BLaER1 treated with 17β-estradiol and CSF1 and Interleukin-3, amounts not matched to agents 10 nM and 100 nM (cell line): Measurements from ENCODE around the gene DOCK1.
A peak's percentile ranks its signal among the peaks of the same experiment; 100 is the strongest.

Experiments
- H3K27ac ChIP-seq, 11 experiments: shearing (Covaris generic); formaldehyde crosslinking; 2 replicates each; pipeline ENCODE4 v1.8.1; 2022
- H3K27me3 ChIP-seq, 11 experiments: shearing (Covaris generic); formaldehyde crosslinking; 2 replicates each; pipeline ENCODE4 v1.8.1; 2022
- H3K36me3 ChIP-seq, 11 experiments: shearing (Covaris generic); formaldehyde crosslinking; 2 replicates each; pipeline ENCODE4 v1.8.1; 2022
- H3K4me1 ChIP-seq, 10 experiments: shearing (Covaris generic); formaldehyde crosslinking; 2 replicates each; pipeline ENCODE4 v1.8.1; 2022
- H3K4me2 ChIP-seq, 11 experiments: shearing (Covaris generic); formaldehyde crosslinking; 2 replicates each; pipeline ENCODE4 v1.8.1; 2022
- H3K4me3 ChIP-seq, 10 experiments: shearing (Covaris generic); formaldehyde crosslinking; 2 replicates each; pipeline ENCODE4 v1.8.1; 2022
- H3K9ac ChIP-seq, 11 experiments: shearing (Covaris generic); formaldehyde crosslinking; 2 replicates each; pipeline ENCODE4 v1.8.1; 2022
- H3K9me3 ChIP-seq, 11 experiments: shearing (Covaris generic); formaldehyde crosslinking; replicated peaks in 1 of 11; 2 replicates each; pipeline ENCODE4 v1.8.1; 2022
- H4K20me1 ChIP-seq, 11 experiments: shearing (Covaris generic); formaldehyde crosslinking; 2 replicates each; pipeline ENCODE4 v1.8.1; 2022
- Cebpa-rat ChIP-seq, 11 experiments: shearing (Covaris generic); IDR thresholded peaks; 2 replicates each; pipeline ENCODE4 v1.8.1; 2022

Gene DOCK1

GRCh38 chr10:127408112-127408710, 503.0 kb downstream of the DOCK1 start:
- Histone ChIP-seq H3K9me3 (no peaks in the 10 kb centered on the region), H3K9ac (no peak overlapping the region), H3K36me3 (no peaks in the 10 kb centered on the region), H4K20me1 (no peaks in the 10 kb centered on the region), H3K27me3 (no peaks in the 10 kb centered on the region), H3K27ac (no peak overlapping the region), H3K4me2 (no peak overlapping the region), H3K4me3 (no peak overlapping the region), H3K4me1 (no peaks in the 10 kb centered on the region)
- TF ChIP-seq Cebpa-rat (IDR thresholded peaks at IDR 0.05) = no peak

- no peak for TF ChIP-seq Cebpa-rat (IDR thresholded peaks at IDR 0.05)
- H3K4me3 ChIP-seq = no peak overlapping the region
- no peak overlapping the region for H3K9ac ChIP-seq
- no peak overlapping the region for H3K4me2 ChIP-seq
- H3K27me3 ChIP-seq = no peaks in the 10 kb centered on the region
- no peaks in the 10 kb centered on the region for H4K20me1 ChIP-seq
- no peaks in the 10 kb centered on the region for H3K36me3 ChIP-seq
- H3K4me1 ChIP-seq = no peaks in the 10 kb centered on the region
- H3K9me3 ChIP-seq = no peaks in the 10 kb centered on the region
- H3K27ac ChIP-seq = no peak overlapping the region
Observed at GRCh38 chr10:127408733-127409132, 503.5 kb downstream of the DOCK1 start.

- no peaks in the 10 kb centered on the region for H3K9me3 ChIP-seq
- no peak overlapping the region for H3K4me2 ChIP-seq
Observed at GRCh38 chr10:127410030-127410429, 504.8 kb downstream of the DOCK1 start.

GRCh38 chr10:127411062-127411461, 505.8 kb downstream of the DOCK1 start:
- no peak for TF ChIP-seq Cebpa-rat (IDR thresholded peaks at IDR 0.05)
- Histone ChIP-seq H3K27me3 (no peaks in the 10 kb centered on the region), H3K4me3 (no peak overlapping the region), H4K20me1 (no peaks in the 10 kb centered on the region), H3K27ac (no peak overlapping the region), H3K4me2 (no peak overlapping the region), H3K36me3 (no peaks in the 10 kb centered on the region), H3K4me1 (no peaks in the 10 kb centered on the region; a peak in 1 of 20 replicates), H3K9ac (no peak overlapping the region), H3K9me3 (no peaks in the 10 kb centered on the region)

More at GRCh38 chr10:127410030-127410429, 504.8 kb downstream of the DOCK1 start:
- H3K4me1 ChIP-seq = no peaks in the 10 kb centered on the region
- H3K36me3 ChIP-seq = no peaks in the 10 kb centered on the region
- no peak overlapping the region for H3K27ac ChIP-seq
- no peaks in the 10 kb centered on the region for H3K27me3 ChIP-seq
- no peaks in the 10 kb centered on the region for H4K20me1 ChIP-seq
- H3K9ac ChIP-seq = no peak overlapping the region
- TF ChIP-seq Cebpa-rat (IDR thresholded peaks at IDR 0.05) = no peak
- no peak overlapping the region for H3K4me3 ChIP-seq

- Histone ChIP-seq H3K9me3 (no peaks in the 10 kb centered on the region), H3K27ac (no peak overlapping the region), H3K4me3 (no peak overlapping the region), H3K4me2 (no peak overlapping the region), H3K36me3 (no peaks in the 10 kb centered on the region), H3K9ac (no peak overlapping the region), H3K4me1 (peaks cover 0 to 11% (median 7%) of the 10 kb centered on the region in 10 experiments; a peak in 9 of 20 replicates), H4K20me1 (no peaks in the 10 kb centered on the region; a peak in 1 of 22 replicates), H3K27me3 (no peaks in the 10 kb centered on the region)
- TF ChIP-seq Cebpa-rat (IDR thresholded peaks at IDR 0.05) = no peak
Observed at GRCh38 chr10:127413326-127413725, 508.1 kb downstream of the DOCK1 start.

GRCh38 chr10:127414024-127414423, 508.8 kb downstream of the DOCK1 start:
- TF ChIP-seq Cebpa-rat (IDR thresholded peaks at IDR 0.05) = no peak
- Histone ChIP-seq H3K27ac (no peak overlapping the region), H3K27me3 (no peaks in the 10 kb centered on the region), H3K4me3 (no peak overlapping the region), H3K4me2 (no peak overlapping the region), H4K20me1 (no peaks in the 10 kb centered on the region; a peak in 1 of 22 replicates), H3K9me3 (no peaks in the 10 kb centered on the region), H3K9ac (no peak overlapping the region), H3K4me1 (peaks cover 0 to 11% (median 7%) of the 10 kb centered on the region in 10 experiments; a peak in 9 of 20 replicates), H3K36me3 (no peaks in the 10 kb centered on the region)

GRCh38 chr10:127415116-127415515, 509.9 kb downstream of the DOCK1 start:
- TF ChIP-seq Cebpa-rat (IDR thresholded peaks at IDR 0.05) = no peak
- no peak overlapping the region for H3K4me3 ChIP-seq
- H4K20me1 ChIP-seq = no peaks in the 10 kb centered on the region; a peak in 1 of 22 replicates
- H3K27ac ChIP-seq = no peak overlapping the region
- H3K9me3 ChIP-seq = no peaks in the 10 kb centered on the region
- no peak overlapping the region for H3K4me2 ChIP-seq
- no peaks in the 10 kb centered on the region for H3K27me3 ChIP-seq
- peaks cover 0 to 11% (median 7%) of the 10 kb centered on the region in 10 experiments; a peak in 9 of 20 replicates for H3K4me1 ChIP-seq
- H3K36me3 ChIP-seq = no peaks in the 10 kb centered on the region
- no peak overlapping the region for H3K9ac ChIP-seq

- H3K9me3 ChIP-seq = no peaks in the 10 kb centered on the region
- no peaks in the 10 kb centered on the region for H3K27me3 ChIP-seq
- no peaks in the 10 kb centered on the region for H3K36me3 ChIP-seq
- TF ChIP-seq Cebpa-rat (IDR thresholded peaks at IDR 0.05) = no peak
- H3K27ac ChIP-seq = no peak overlapping the region
- no peak overlapping the region for H3K9ac ChIP-seq
- 0 out of 22 replicates have a peak overlapping the region, but pooled peaks of 3 of the 11 experiments have one; percentile 18 to 29 (median 20) for H3K4me2 ChIP-seq
- no peak overlapping the region for H3K4me3 ChIP-seq
- peaks cover 0 to 11% (median 7%) of the 10 kb centered on the region in 10 experiments; a peak in 9 of 20 replicates for H3K4me1 ChIP-seq
- no peaks in the 10 kb centered on the region; a peak in 1 of 22 replicates for H4K20me1 ChIP-seq
Observed at GRCh38 chr10:127415901-127416581, 510.8 kb downstream of the DOCK1 start.

- Histone ChIP-seq H3K4me2 (peak overlapping the region in 4 of 11 experiments; percentile 12 to 29 (median 21); a peak in 4 of 22 replicates), H3K9me3 (no peaks in the 10 kb centered on the region), H4K20me1 (no peaks in the 10 kb centered on the region; a peak in 1 of 22 replicates), H3K27me3 (no peaks in the 10 kb centered on the region), H3K9ac (no peak overlapping the region), H3K27ac (no peak overlapping the region), H3K36me3 (no peaks in the 10 kb centered on the region), H3K4me3 (no peak overlapping the region), H3K4me1 (peaks cover 0 to 11% (median 7%) of the 10 kb centered on the region in 10 experiments; a peak in 9 of 20 replicates)
- no peak for TF ChIP-seq Cebpa-rat (IDR thresholded peaks at IDR 0.05)
Observed at GRCh38 chr10:127417031-127417430, 511.8 kb downstream of the DOCK1 start.
